Osteocyte (in vitro differentiated cells): Measurements from ENCODE around the gene CHD5. TPM values are rescaled to one million over a fixed set of nuclear protein-coding genes. Genes with fewer than 3 reads are reported as not detected.

ENCODE experiments used
- DNase-seq: peaks from one replicate; pipeline ENCODE4 v3.0.0; 2021; ENCODE audit warnings: mixed read lengths; ENCODE audit not compliant: unreplicated experiment; ENCODE audit errors: extremely low spot score
- H3K27ac Mint-ChIP-seq: one replicate; pipeline ENCODE4 v1.8.0; 2021; ENCODE audit warnings: mild to moderate bottlenecking, mixed read lengths; ENCODE audit not compliant: unreplicated experiment
- H3K27me3 Mint-ChIP-seq: one replicate; pipeline ENCODE4 v1.8.0; 2021; ENCODE audit warnings: mixed read lengths; ENCODE audit not compliant: unreplicated experiment
- H3K36me3 Mint-ChIP-seq: one replicate; pipeline ENCODE4 v1.8.0; 2021; ENCODE audit warnings: mixed read lengths; ENCODE audit not compliant: unreplicated experiment
- H3K4me1 Mint-ChIP-seq: one replicate; pipeline ENCODE4 v1.8.0; 2021; ENCODE audit warnings: mixed read lengths; ENCODE audit not compliant: unreplicated experiment
- H3K4me3 Mint-ChIP-seq: one replicate; pipeline ENCODE4 v1.8.0; 2021; ENCODE audit warnings: mild to moderate bottlenecking, moderate library complexity, mixed read lengths; ENCODE audit not compliant: unreplicated experiment
- H3K9me3 Mint-ChIP-seq: one replicate; pipeline ENCODE4 v1.8.0; 2021; ENCODE audit warnings: mixed read lengths; ENCODE audit not compliant: unreplicated experiment
- CTCF ChIP-seq: fragments of 200-600 bp; sonication (generic); IDR thresholded peaks from 2 replicates; pipeline ENCODE4 v1.5.0; 2021; ENCODE audit warnings: antibody characterized with exemption, mild to moderate bottlenecking, moderate library complexity
- total RNA-seq: library from RNA; stranded (reverse); gene quantifications from 2 replicates; pipeline ENCODE4 v1.2.1, GENCODE V29; 2021

The CHD5 gene
- total RNA-seq, 1 donor from 2014 or later: 0.43 TPM

GRCh38 chr1:6113116-6113515 is 67.0 kb downstream of the CHD5 start:
- TF ChIP-seq CTCF: no peak
- no peak for DNase-seq
- Mint-ChIP-seq H3K27ac (no peak overlapping the region), H3K9me3 (peaks cover 8% of the 10 kb centered on the region), H3K4me1 (peaks cover 9% of the 10 kb centered on the region), H3K4me3 (no peak overlapping the region), H3K27me3 (no peaks in the 10 kb centered on the region), H3K36me3 (no peaks in the 10 kb centered on the region)

DNA sequence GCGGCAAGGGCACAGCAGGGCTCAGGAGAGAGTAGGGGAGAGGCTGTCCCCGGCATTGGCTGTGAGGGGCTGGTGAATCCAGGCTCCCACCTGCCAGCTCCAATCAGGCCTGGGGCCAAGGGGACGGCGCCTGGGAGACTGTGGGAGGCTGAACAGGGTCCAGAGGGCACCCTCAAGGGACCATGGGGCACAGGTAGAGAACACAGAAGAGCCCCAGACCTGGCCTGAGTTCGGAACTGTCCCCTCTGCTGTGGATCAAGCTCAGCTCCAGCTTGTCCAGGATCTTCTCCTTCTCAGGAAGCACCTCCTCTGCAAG is 67.5 kb downstream of the CHD5 start:
- H3K27ac Mint-ChIP-seq: no peak overlapping the region
- H3K27me3 Mint-ChIP-seq: no peaks in the 10 kb centered on the region
- H3K4me1 Mint-ChIP-seq: peaks cover 9% of the 10 kb centered on the region
- DNase-seq: no peak
- no peaks in the 10 kb centered on the region for H3K36me3 Mint-ChIP-seq
- H3K4me3 Mint-ChIP-seq: no peak overlapping the region
- H3K9me3 Mint-ChIP-seq: peaks cover 8% of the 10 kb centered on the region
- no peak for TF ChIP-seq CTCF

DNA sequence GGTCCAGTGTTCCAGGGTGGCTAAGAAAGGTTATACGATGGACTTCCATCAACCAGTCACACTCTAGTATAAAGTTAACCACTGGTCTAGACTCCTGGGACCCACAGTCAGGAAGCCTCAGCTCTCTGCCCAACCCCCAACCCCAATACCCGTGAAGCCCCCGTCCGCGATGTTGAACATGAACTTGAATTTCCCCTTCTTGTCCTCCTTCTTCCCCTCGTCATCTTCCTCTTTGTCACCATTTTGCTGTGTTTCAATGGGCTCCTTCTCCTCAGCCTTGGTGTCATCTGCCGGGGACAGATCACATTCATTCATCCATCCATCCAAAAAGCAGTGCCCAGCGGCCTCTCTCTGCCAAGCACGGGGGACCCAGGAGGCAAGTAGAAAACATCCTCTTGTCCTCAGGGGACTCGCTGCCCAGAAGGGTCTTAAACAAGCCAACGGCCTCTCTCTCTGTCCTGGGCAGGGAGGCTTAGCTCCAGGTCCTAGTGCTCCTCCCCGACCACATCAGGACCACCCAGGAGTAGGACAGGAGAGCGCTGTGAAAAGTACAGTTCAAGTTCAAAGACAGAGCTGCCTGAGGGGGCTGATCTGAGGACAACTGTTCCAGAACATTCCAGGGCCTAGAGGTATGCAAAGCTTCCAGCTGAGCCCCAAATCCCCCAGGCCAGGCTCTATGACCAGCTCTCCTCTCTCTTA is 68.0 kb downstream of the CHD5 start:
- H3K27ac Mint-ChIP-seq: no peak overlapping the region
- peaks cover 7% of the 10 kb centered on the region for H3K9me3 Mint-ChIP-seq
- no peak overlapping the region for H3K4me3 Mint-ChIP-seq
- H3K36me3 Mint-ChIP-seq: no peaks in the 10 kb centered on the region
- H3K4me1 Mint-ChIP-seq: peaks cover 9% of the 10 kb centered on the region
- no peaks in the 10 kb centered on the region for H3K27me3 Mint-ChIP-seq
- no peak for DNase-seq
- TF ChIP-seq CTCF: no peak

DNA sequence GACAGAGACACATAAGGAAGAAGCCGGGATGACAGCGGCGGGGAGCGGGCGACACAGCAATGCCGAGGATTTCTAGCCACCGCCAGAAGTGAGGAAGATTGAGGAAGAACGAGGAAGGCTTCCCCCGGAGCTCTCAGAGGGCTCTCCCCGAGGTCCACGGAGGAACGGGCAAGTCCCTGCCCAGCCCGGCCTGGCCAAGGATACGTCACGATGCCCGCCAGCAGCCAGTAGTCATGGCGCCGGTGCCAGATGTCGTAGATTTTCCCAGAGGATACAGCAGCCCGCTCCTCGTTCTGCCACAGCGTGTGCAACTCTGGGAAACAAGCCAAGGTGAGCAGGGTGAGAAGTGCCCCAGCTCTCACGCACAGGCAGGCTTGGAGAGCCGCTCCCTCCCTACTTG is 68.5 kb downstream of the CHD5 start:
- no peak overlapping the region for H3K27ac Mint-ChIP-seq
- H3K27me3 Mint-ChIP-seq: no peaks in the 10 kb centered on the region
- no peak for DNase-seq
- no peak overlapping the region for H3K4me3 Mint-ChIP-seq
- H3K36me3 Mint-ChIP-seq: no peaks in the 10 kb centered on the region
- peaks cover 9% of the 10 kb centered on the region for H3K4me1 Mint-ChIP-seq
- TF ChIP-seq CTCF: no peak
- H3K9me3 Mint-ChIP-seq: peaks cover under 1% of the 10 kb centered on the region

GRCh38 chr1:6110326-6110725 is 69.8 kb downstream of the CHD5 start:
- Mint-ChIP-seq H3K27me3 (no peaks in the 10 kb centered on the region), H3K4me3 (no peak overlapping the region), H3K4me1 (no peaks in the 10 kb centered on the region), H3K27ac (no peak overlapping the region), H3K36me3 (no peaks in the 10 kb centered on the region), H3K9me3 (no peaks in the 10 kb centered on the region)
- TF ChIP-seq CTCF: no peak
- no peak for DNase-seq
